SK-N-SH treated with all-trans-retinoic acid at 6 μM for 48 hours (cell line): ENCODE results near the gene RRAS2.

ENCODE experiments used
- ATAC-seq: fragments of 200-7000 bp; cut with Tn5 transposase; 3 replicates; pipeline ENCODE4 v1.9.1; 2020; ENCODE audit warnings: mild to moderate bottlenecking, moderate library complexity
- ARNTL ChIP-seq: fragments of 450-650 bp; formaldehyde crosslinking; IDR thresholded peaks from 2 replicates; pipeline ENCODE4 v1.5.0; 2020; ENCODE audit warnings: low read depth, mild to moderate bottlenecking, moderate library complexity, borderline replicate concordance
- CSDC2 ChIP-seq: fragments of 250-450 bp; sonication (Bioruptor Pico); IDR thresholded peaks from 2 replicates; pipeline ENCODE4 v1.5.0; 2020; ENCODE audit warnings: mild to moderate bottlenecking, moderate library complexity
- CSRNP3 ChIP-seq: fragments of 250-450 bp; sonication (Bioruptor Pico); IDR thresholded peaks from 2 replicates; pipeline ENCODE4 v1.5.1; 2021; ENCODE audit warnings: mild to moderate bottlenecking, moderate library complexity
- ESRRG ChIP-seq: fragments of 250-450 bp; sonication (Bioruptor Pico); IDR thresholded peaks from 2 replicates; pipeline ENCODE4 v1.6.1; 2021; ENCODE audit warnings: mild to moderate bottlenecking
- GLIS3 ChIP-seq: fragments of 250-450 bp; sonication (Bioruptor Pico); IDR thresholded peaks from 2 replicates; pipeline ENCODE4 v1.5.0; 2020; ENCODE audit warnings: mild to moderate bottlenecking, moderate library complexity
- ISL1 ChIP-seq: fragments of 250-450 bp; sonication (Bioruptor Pico); IDR thresholded peaks from 2 replicates; pipeline ENCODE4 v2.1.2; 2022; ENCODE audit warnings: mild to moderate bottlenecking, moderate library complexity
- OSR1 ChIP-seq: fragments of 250-450 bp; sonication (Bioruptor Pico); IDR thresholded peaks from 2 replicates; pipeline ENCODE4 v1.8.0; 2022; ENCODE audit warnings: moderate library complexity, mild to moderate bottlenecking, inconsistent platforms
- PATZ1 ChIP-seq: fragments of 250-450 bp; sonication (Bioruptor Pico); IDR thresholded peaks from 2 replicates; pipeline ENCODE4 v1.8.0; 2020; ENCODE audit warnings: mild to moderate bottlenecking, moderate library complexity, borderline replicate concordance
- POU6F1 ChIP-seq: fragments of 250-450 bp; sonication (Bioruptor Pico); IDR thresholded peaks from 2 replicates; pipeline ENCODE4 v1.8.0; 2021; ENCODE audit warnings: low read depth, mild to moderate bottlenecking, moderate library complexity, borderline replicate concordance
- PPARA ChIP-seq: fragments of 250-450 bp; sonication (Bioruptor Pico); IDR thresholded peaks from 2 replicates; pipeline ENCODE4 v1.5.0; 2020; ENCODE audit warnings: mild to moderate bottlenecking, borderline replicate concordance
- RARB ChIP-seq: fragments of 250-450 bp; sonication (Bioruptor Pico); IDR thresholded peaks from 2 replicates; pipeline ENCODE4 v1.8.0; 2021; ENCODE audit warnings: mild to moderate bottlenecking, moderate library complexity
- SNAI2 ChIP-seq: fragments of 250-450 bp; sonication (Bioruptor Pico); IDR thresholded peaks from 2 replicates; pipeline ENCODE4 v1.5.0; 2020; ENCODE audit warnings: mild to moderate bottlenecking, moderate library complexity
- TCF4 ChIP-seq: fragments of 250-450 bp; sonication (Bioruptor Pico); IDR thresholded peaks from 2 replicates; pipeline ENCODE4 v1.8.0; 2021; ENCODE audit warnings: mild to moderate bottlenecking, moderate library complexity, borderline replicate concordance
- TOX ChIP-seq: fragments of 250-450 bp; sonication (Bioruptor Pico); IDR thresholded peaks from 2 replicates; pipeline ENCODE4 v1.8.0; 2021; ENCODE audit warnings: mild to moderate bottlenecking, moderate library complexity, borderline replicate concordance
- TSHZ2 ChIP-seq: fragments of 250-450 bp; sonication (Bioruptor Pico); IDR thresholded peaks from 2 replicates; pipeline ENCODE4 v1.5.0; 2020; ENCODE audit warnings: mild to moderate bottlenecking, moderate library complexity
- ZC3H10 ChIP-seq: fragments of 250-450 bp; sonication (Bioruptor Pico); IDR thresholded peaks from 2 replicates; pipeline ENCODE4 v1.5.1; 2021; ENCODE audit warnings: mild to moderate bottlenecking, moderate library complexity
- ZFP3 ChIP-seq: fragments of 250-450 bp; sonication (Bioruptor Pico); IDR thresholded peaks from 2 replicates; pipeline ENCODE4 v1.5.0; 2020; ENCODE audit warnings: mild to moderate bottlenecking, moderate library complexity
- ZFP30 ChIP-seq: fragments of 450-650 bp; formaldehyde crosslinking; IDR thresholded peaks from 2 replicates; pipeline ENCODE4 v1.5.0; 2022; ENCODE audit warnings: mild to moderate bottlenecking, moderate library complexity
- ZNF565 ChIP-seq: fragments of 450-650 bp; formaldehyde crosslinking; conservative IDR thresholded peaks from 2 replicates; pipeline ENCODE4 v1.5.0; 2020; ENCODE audit warnings: low read depth, mild to moderate bottlenecking, moderate library complexity
- ZNF70 ChIP-seq: fragments of 450-650 bp; formaldehyde crosslinking; IDR thresholded peaks from 2 replicates; pipeline ENCODE4 v1.5.0; 2020; ENCODE audit warnings: mild to moderate bottlenecking, moderate library complexity
- ZNF8 ChIP-seq: fragments of 450-650 bp; formaldehyde crosslinking; IDR thresholded peaks from 2 replicates; pipeline ENCODE4 v1.5.0; 2020; ENCODE audit warnings: mild to moderate bottlenecking, moderate library complexity

The RRAS2 gene

GRCh38 chr11:14232652-14233051 lies 126.3 kb downstream of the RRAS2 start:
- no peak for TF ChIP-seq ARNTL (CRISPR knock-in tag)
- no peak for TF ChIP-seq CSRNP3 (CRISPR knock-in tag)
- no peak for TF ChIP-seq TOX (CRISPR knock-in tag)
- no peak for TF ChIP-seq TCF4 (CRISPR knock-in tag)
- no peak for TF ChIP-seq ISL1
- TF ChIP-seq RARB (CRISPR knock-in tag): no peak
- no peak for TF ChIP-seq GLIS3 (CRISPR knock-in tag)
- no peak for TF ChIP-seq ZNF70
- TF ChIP-seq OSR1 (CRISPR knock-in tag): no peak
- no peak for TF ChIP-seq ZFP30 (CRISPR knock-in tag)
- no peak for TF ChIP-seq ESRRG (CRISPR knock-in tag)
- TF ChIP-seq PPARA (CRISPR knock-in tag): no peak
- TF ChIP-seq SNAI2 (CRISPR knock-in tag): no peak
- TF ChIP-seq PATZ1 (CRISPR knock-in tag): no peak
- TF ChIP-seq ZC3H10 (CRISPR knock-in tag): no peak
- TF ChIP-seq POU6F1 (CRISPR knock-in tag): no peak
- no peak for TF ChIP-seq ZFP3 (CRISPR knock-in tag)
- TF ChIP-seq CSDC2 (CRISPR knock-in tag): no peak
- no peak for TF ChIP-seq TSHZ2 (CRISPR knock-in tag)
- no peak for TF ChIP-seq ZNF565 (CRISPR knock-in tag)
- TF ChIP-seq, all 23 proteins: peak for 0

GRCh38 chr11:14230407-14230806 lies 128.6 kb downstream of the RRAS2 start:
- TF ChIP-seq ZNF8 (no peak), ZC3H10 (CRISPR knock-in tag) (no peak)
- no peak for ATAC-seq

More at GRCh38 chr11:14232652-14233051, 126.3 kb downstream of the RRAS2 start:
- peak; percentile 51; the same call in 1 of the 3 replicates for ATAC-seq

- no peak for ATAC-seq
- no peak for TF ChIP-seq SNAI2 (CRISPR knock-in tag)
- TF ChIP-seq, all 23 proteins: peak for 0
These were observed 129.5 kb downstream of the RRAS2 start for GRCh38 chr11:14229472-14229871.

- ATAC-seq: no peak
- TF ChIP-seq TCF4 (CRISPR knock-in tag): no peak
- TF ChIP-seq SNAI2 (CRISPR knock-in tag): no peak
- TF ChIP-seq ARNTL (CRISPR knock-in tag): no peak
These were observed 130.6 kb downstream of the RRAS2 start for GRCh38 chr11:14228356-14228755.
